ENCODE measurements around the gene RAVER2.

The RAVER2 gene

DNA sequence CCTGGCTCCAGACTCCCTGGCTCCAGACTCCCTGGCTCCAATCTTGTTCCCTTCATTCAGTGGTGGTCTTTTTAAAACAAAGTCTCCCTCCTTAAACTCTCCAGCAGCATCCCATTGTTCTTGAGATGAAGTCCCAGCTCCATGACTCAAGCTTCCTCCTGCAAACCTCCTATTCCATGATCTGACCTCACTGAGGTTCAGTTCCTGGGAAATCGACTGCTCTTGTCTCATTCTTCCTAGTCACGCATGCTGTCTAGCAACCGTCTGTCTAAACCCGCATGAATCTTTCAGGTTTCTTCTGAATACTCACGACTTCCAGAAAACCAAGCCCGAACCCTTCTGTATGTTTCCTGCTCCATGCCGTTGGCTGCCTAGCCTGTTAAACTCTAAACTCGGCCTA, 91.9 kb downstream of the RAVER2 start:
- H3K9ac ChIP-seq (ENCODE audit: low read length): no peak overlapping the region
- no peak overlapping the region for H4K91ac ChIP-seq (ENCODE audit: low read length)
- H3K14ac ChIP-seq (ENCODE audit: low read length in 2 of 2): no peak overlapping the region
- H3K4me1 ChIP-seq (ENCODE audit: control insufficient read depth, insufficient read depth, low read depth, low read length): peaks cover 1% of the 10 kb centered on the region
- H3K23ac ChIP-seq (ENCODE audit: low read length in 2 of 2): no peak overlapping the region
- no peak overlapping the region for H2BK12ac ChIP-seq (ENCODE audit: low read length in 2 of 2)
- H3K79me1 ChIP-seq (replicated peaks; ENCODE audit: low read length, poor library complexity, severe bottlenecking): peaks cover 2% of the 10 kb centered on the region
- H3K4me2 ChIP-seq (ENCODE audit: low read length, poor library complexity, severe bottlenecking): no peak overlapping the region
- no peak overlapping the region for H2BK5ac ChIP-seq (ENCODE audit: low read depth, low read length, poor library complexity, severe bottlenecking)
- WGBS: 97% methylated on average over 8 of the region's 8 CpGs
- peaks cover 42 to 96% of the 10 kb centered on the region in 2 experiments for H3K36me3 ChIP-seq (ENCODE audit: control insufficient read depth in 1 of 2, insufficient read depth in 2 of 2, low read depth in 1 of 2, low read length in 2 of 2)
- H3K27me3 ChIP-seq (ENCODE audit: control insufficient read depth in 1 of 2, insufficient read depth in 1 of 2, low read length in 2 of 2): no peaks in the 10 kb centered on the region
- no peak overlapping the region for H2BK120ac ChIP-seq (ENCODE audit: low read depth, low read length)
- H2AK5ac ChIP-seq (ENCODE audit: low read length, severe bottlenecking): no peak overlapping the region
- no peak overlapping the region for H3K4ac ChIP-seq (ENCODE audit: low read depth in 1 of 2, low read length in 2 of 2)
- no peak for DNase-seq
- no peak overlapping the region for H3K18ac ChIP-seq (ENCODE audit: low read depth in 1 of 2, low read length in 2 of 2)
- no peaks in the 10 kb centered on the region for H3K9me3 ChIP-seq (ENCODE audit: control insufficient read depth, low read length)
- H2BK15ac ChIP-seq (ENCODE audit: low read depth, poor library complexity, severe bottlenecking): no peak overlapping the region
- H4K8ac ChIP-seq (ENCODE audit: low read length): no peak overlapping the region
- no peak overlapping the region for H3K4me3 ChIP-seq (ENCODE audit: insufficient read depth in 1 of 2, low read depth in 1 of 2, low read length in 2 of 2)
- H3K27ac ChIP-seq (ENCODE audit: low read length, poor library complexity, severe bottlenecking): no peak overlapping the region
- H2AFZ ChIP-seq (ENCODE audit: low read depth, low read length): no peak overlapping the region

DNA sequence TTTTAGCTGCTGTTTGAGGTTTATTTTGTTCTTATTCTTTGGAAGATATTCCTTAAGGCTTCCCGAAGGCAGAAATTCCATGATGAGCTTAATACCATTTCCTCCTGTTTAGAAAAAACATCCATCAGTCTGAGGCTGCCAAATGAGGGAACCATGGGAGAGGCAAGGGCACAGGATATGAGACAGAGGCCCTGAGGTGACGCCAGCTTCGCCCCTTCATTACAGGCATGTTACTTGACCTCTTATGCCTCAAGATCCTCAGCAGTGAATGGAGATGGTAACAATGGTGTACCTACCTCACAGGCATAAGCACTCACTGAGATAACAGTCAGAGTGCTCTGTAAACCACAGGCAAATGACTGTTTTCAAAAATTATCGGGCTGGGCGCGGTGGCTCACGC, 93.6 kb downstream of the RAVER2 start:
- H2AK5ac ChIP-seq (ENCODE audit: low read length, severe bottlenecking): no peak overlapping the region
- H2AFZ ChIP-seq (ENCODE audit: low read depth, low read length): no peak overlapping the region
- no peak for DNase-seq
- peaks cover 5% of the 10 kb centered on the region for H3K79me1 ChIP-seq (replicated peaks; ENCODE audit: low read length, poor library complexity, severe bottlenecking)
- H2BK12ac ChIP-seq (ENCODE audit: low read length in 2 of 2): no peak overlapping the region
- peaks cover 1% of the 10 kb centered on the region for H3K4me1 ChIP-seq (ENCODE audit: control insufficient read depth, insufficient read depth, low read depth, low read length)
- peaks cover 46 to 90% of the 10 kb centered on the region in 2 experiments for H3K36me3 ChIP-seq (ENCODE audit: control insufficient read depth in 1 of 2, insufficient read depth in 2 of 2, low read depth in 1 of 2, low read length in 2 of 2)
- no peak overlapping the region for H3K4ac ChIP-seq (ENCODE audit: low read depth in 1 of 2, low read length in 2 of 2)
- no peak overlapping the region for H3K18ac ChIP-seq (ENCODE audit: low read depth in 1 of 2, low read length in 2 of 2)
- H3K4me3 ChIP-seq (ENCODE audit: insufficient read depth in 1 of 2, low read depth in 1 of 2, low read length in 2 of 2): no peak overlapping the region
- no peak overlapping the region for H3K4me2 ChIP-seq (ENCODE audit: low read length, poor library complexity, severe bottlenecking)
- no peaks in the 10 kb centered on the region for H3K9me3 ChIP-seq (ENCODE audit: control insufficient read depth, low read length)
- no peak overlapping the region for H3K23ac ChIP-seq (ENCODE audit: low read length in 2 of 2)
- no peak overlapping the region for H4K8ac ChIP-seq (ENCODE audit: low read length)
- H3K27me3 ChIP-seq (ENCODE audit: control insufficient read depth in 1 of 2, insufficient read depth in 1 of 2, low read length in 2 of 2): no peaks in the 10 kb centered on the region
- no peak overlapping the region for H3K9ac ChIP-seq (ENCODE audit: low read length)
- H3K14ac ChIP-seq (ENCODE audit: low read length in 2 of 2): no peak overlapping the region
- no peak overlapping the region for H3K27ac ChIP-seq (ENCODE audit: low read length, poor library complexity, severe bottlenecking)
- WGBS: 100% methylated on average over 5 of the region's 7 CpGs
- H4K91ac ChIP-seq (ENCODE audit: low read length): no peak overlapping the region
- H2BK120ac ChIP-seq (ENCODE audit: low read depth, low read length): no peak overlapping the region
- H2BK5ac ChIP-seq (ENCODE audit: low read depth, low read length, poor library complexity, severe bottlenecking): no peak overlapping the region
- H2BK15ac ChIP-seq (ENCODE audit: low read depth, poor library complexity, severe bottlenecking): no peak overlapping the region

DNA sequence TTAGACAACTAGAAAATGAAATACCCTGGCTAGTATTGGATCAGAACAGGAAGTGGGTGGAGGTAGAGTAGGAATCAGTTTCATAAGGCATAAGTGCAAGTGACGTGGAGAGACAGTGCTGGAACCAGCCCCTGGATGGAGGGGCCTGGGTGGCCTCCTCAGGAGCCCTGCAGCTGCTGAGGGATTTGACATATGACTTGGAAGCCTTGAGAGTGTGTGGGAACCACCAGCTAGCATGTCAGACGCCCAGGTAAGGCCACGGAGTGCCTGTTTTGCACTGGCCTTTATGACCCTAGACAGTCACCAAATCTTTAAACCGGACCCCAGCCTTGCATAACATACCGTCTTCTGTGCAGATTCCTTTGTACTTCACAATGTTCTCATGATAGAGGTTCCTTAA, 94.4 kb downstream of the RAVER2 start:
- Histone ChIP-seq H2BK12ac (ENCODE audit: low read length in 2 of 2) (no peak overlapping the region), H3K36me3 (ENCODE audit: control insufficient read depth in 1 of 2, insufficient read depth in 2 of 2, low read depth in 1 of 2, low read length in 2 of 2) (peaks cover 52 to 90% of the 10 kb centered on the region in 2 experiments), H3K9ac (ENCODE audit: low read length) (no peak overlapping the region), H4K8ac (ENCODE audit: low read length) (no peak overlapping the region), H3K4me3 (ENCODE audit: insufficient read depth in 1 of 2, low read depth in 1 of 2, low read length in 2 of 2) (no peak overlapping the region), H2BK120ac (ENCODE audit: low read depth, low read length) (no peak overlapping the region), H2AK5ac (ENCODE audit: low read length, severe bottlenecking) (no peak overlapping the region), H3K14ac (ENCODE audit: low read length in 2 of 2) (no peak overlapping the region), H3K4me1 (ENCODE audit: control insufficient read depth, insufficient read depth, low read depth, low read length) (peaks cover 1% of the 10 kb centered on the region), H3K27me3 (ENCODE audit: control insufficient read depth in 1 of 2, insufficient read depth in 1 of 2, low read length in 2 of 2) (no peaks in the 10 kb centered on the region), H2BK15ac (ENCODE audit: low read depth, poor library complexity, severe bottlenecking) (no peak overlapping the region), H3K9me3 (ENCODE audit: control insufficient read depth, low read length) (no peaks in the 10 kb centered on the region), H3K79me1 (replicated peaks; ENCODE audit: low read length, poor library complexity, severe bottlenecking) (peaks cover 5% of the 10 kb centered on the region), H3K4me2 (ENCODE audit: low read length, poor library complexity, severe bottlenecking) (no peak overlapping the region), H3K18ac (ENCODE audit: low read depth in 1 of 2, low read length in 2 of 2) (no peak overlapping the region), H3K4ac (ENCODE audit: low read depth in 1 of 2, low read length in 2 of 2) (no peak overlapping the region), H4K91ac (ENCODE audit: low read length) (no peak overlapping the region), H2BK5ac (ENCODE audit: low read depth, low read length, poor library complexity, severe bottlenecking) (no peak overlapping the region), H3K27ac (ENCODE audit: low read length, poor library complexity, severe bottlenecking) (no peak overlapping the region), H3K23ac (ENCODE audit: low read length in 2 of 2) (no peak overlapping the region), H2AFZ (ENCODE audit: low read depth, low read length) (no peak overlapping the region)
- WGBS: 95% methylated on average over 5 of the region's 5 CpGs
- DNase-seq: no peak

- WGBS: 95% methylated on average over 15 of the region's 15 CpGs
- Histone ChIP-seq H3K36me3 (ENCODE audit: control insufficient read depth in 1 of 2, insufficient read depth in 2 of 2, low read depth in 1 of 2, low read length in 2 of 2) (peaks cover 58 to 90% of the 10 kb centered on the region in 2 experiments), H3K23ac (ENCODE audit: low read length in 2 of 2) (no peak overlapping the region), H3K4ac (ENCODE audit: low read depth in 1 of 2, low read length in 2 of 2) (no peak overlapping the region), H4K91ac (ENCODE audit: low read length) (no peak overlapping the region), H2BK15ac (ENCODE audit: low read depth, poor library complexity, severe bottlenecking) (no peak overlapping the region), H2BK12ac (ENCODE audit: low read length in 2 of 2) (no peak overlapping the region), H3K9ac (ENCODE audit: low read length) (no peak overlapping the region), H3K27me3 (ENCODE audit: control insufficient read depth in 1 of 2, insufficient read depth in 1 of 2, low read length in 2 of 2) (no peaks in the 10 kb centered on the region), H3K27ac (ENCODE audit: low read length, poor library complexity, severe bottlenecking) (no peak overlapping the region), H3K79me1 (replicated peaks; ENCODE audit: low read length, poor library complexity, severe bottlenecking) (peaks cover 5% of the 10 kb centered on the region), H3K18ac (ENCODE audit: low read depth in 1 of 2, low read length in 2 of 2) (no peak overlapping the region), H4K8ac (ENCODE audit: low read length) (no peak overlapping the region), H3K14ac (ENCODE audit: low read length in 2 of 2) (no peak overlapping the region), H2AK5ac (ENCODE audit: low read length, severe bottlenecking) (no peak overlapping the region), H2BK5ac (ENCODE audit: low read depth, low read length, poor library complexity, severe bottlenecking) (no peak overlapping the region), H3K9me3 (ENCODE audit: control insufficient read depth, low read length) (no peaks in the 10 kb centered on the region), H2AFZ (ENCODE audit: low read depth, low read length) (no peak overlapping the region), H3K4me1 (ENCODE audit: control insufficient read depth, insufficient read depth, low read depth, low read length) (peaks cover 1% of the 10 kb centered on the region), H2BK120ac (ENCODE audit: low read depth, low read length) (no peak overlapping the region), H3K4me2 (ENCODE audit: low read length, poor library complexity, severe bottlenecking) (no peak overlapping the region), H3K4me3 (ENCODE audit: insufficient read depth in 1 of 2, low read depth in 1 of 2, low read length in 2 of 2) (no peak overlapping the region)
- DNase-seq: no peak
These were observed 95.0 kb downstream of the RAVER2 start for GRCh38 chr1:64839732-64840405.

Measured in mesenchymal stem cell (in vitro differentiated cells and primary cell).